Measurements from ENCODE around the gene CDC42EP4.
"Not testable (repeated sequence)": the region's sequence is repeated elsewhere in the genome, so short reads cannot be mapped to it uniquely, and the experiment has no call there.

CDC42EP4 gene

DNA sequence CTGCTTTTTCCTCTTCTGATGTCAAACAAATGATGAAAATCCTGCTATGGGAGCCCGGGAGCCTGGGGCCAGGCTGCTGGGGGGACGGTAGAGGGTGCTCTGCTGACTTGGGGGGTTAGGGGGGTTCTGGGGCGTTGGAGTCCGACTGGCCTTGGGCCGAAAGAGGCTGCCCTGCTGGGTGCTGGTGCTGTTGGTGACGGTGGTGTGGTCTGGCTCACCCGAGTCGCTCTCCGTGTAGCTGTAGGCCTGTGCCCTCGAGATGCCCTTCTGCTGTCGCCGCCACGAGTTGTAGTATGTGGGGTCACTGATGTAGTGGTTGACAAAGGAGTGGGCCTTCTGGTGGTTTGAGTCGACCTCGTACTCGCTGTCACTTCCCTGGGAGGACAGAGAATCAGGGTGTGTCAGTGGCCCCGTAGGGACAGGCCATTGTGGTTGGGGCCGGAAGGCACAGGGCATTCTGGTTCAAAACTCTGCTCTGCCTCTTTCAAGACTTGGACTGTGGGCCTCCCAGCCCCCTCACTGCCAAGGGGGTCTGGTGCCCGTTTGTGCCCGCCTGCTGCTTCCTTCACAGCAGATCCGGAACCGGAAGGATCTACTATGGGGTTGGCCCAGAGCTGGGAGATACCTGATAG is 26.9 kb upstream of the CDC42EP4 start:
- Mint-ChIP-seq H3K27ac (peak overlapping the region in 1 of 2 donors; percentile 24), H3K4me1 (ENCODE audit: low read depth in 2 of 2) (no peaks in the 10 kb centered on the region), H3K4me3 (no peak overlapping the region), H3K9me3 (no peaks in the 10 kb centered on the region), H3K36me3 (ENCODE audit: insufficient read depth) (peaks cover 2% of the 10 kb centered on the region), H3K27me3 (peaks cover 17 to 50% of the 10 kb centered on the region in 2 donors)
- DNase-seq (no peak), ATAC-seq (replicated peaks) (no peak)

- Mint-ChIP-seq H3K36me3 (ENCODE audit: insufficient read depth) (peaks cover 2% of the 10 kb centered on the region), H3K27ac (peak overlapping the region in 1 of 2 donors; percentile 24), H3K4me1 (ENCODE audit: low read depth in 2 of 2) (no peaks in the 10 kb centered on the region), H3K9me3 (no peaks in the 10 kb centered on the region), H3K27me3 (peaks cover 17 to 44% of the 10 kb centered on the region in 2 donors), H3K4me3 (no peak overlapping the region)
- no peak for ATAC-seq (replicated peaks)
- no peak for DNase-seq
These were observed 26.3 kb upstream of the CDC42EP4 start for GRCh38 chr17:73338050-73338521.

DNA sequence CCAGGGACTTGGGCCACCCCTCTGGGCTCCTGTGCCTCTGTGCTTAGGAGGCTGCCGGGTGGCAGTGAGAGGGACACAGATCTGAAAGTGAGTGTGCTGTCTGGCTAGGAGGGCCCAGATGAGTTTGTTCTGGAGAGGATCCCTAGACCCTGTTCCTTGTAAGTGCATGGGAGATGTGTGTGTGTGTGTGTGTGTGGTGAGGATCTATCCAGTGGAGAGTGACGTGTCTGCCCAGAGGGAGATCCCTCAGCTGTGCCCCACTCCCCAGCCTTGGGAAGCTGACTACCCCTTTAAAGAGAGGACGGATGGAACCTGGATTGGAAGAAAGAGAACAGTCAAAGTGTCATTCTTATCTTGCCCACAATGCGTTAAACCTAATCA is 25.5 kb upstream of the CDC42EP4 start:
- H3K4me1 Mint-ChIP-seq (ENCODE audit: low read depth in 2 of 2), result no peaks in the 10 kb centered on the region
- H3K36me3 Mint-ChIP-seq (ENCODE audit: insufficient read depth), result peaks cover 2% of the 10 kb centered on the region
- H3K4me3 Mint-ChIP-seq, result no peak overlapping the region
- DNase-seq (no peak), ATAC-seq (replicated peaks) (no peak)
- H3K27ac Mint-ChIP-seq, result no peak overlapping the region
- H3K9me3 Mint-ChIP-seq, result no peaks in the 10 kb centered on the region
- peaks cover 14 to 40% of the 10 kb centered on the region in 2 donors for H3K27me3 Mint-ChIP-seq

GRCh38 chr17:73336408-73337329 is 24.9 kb upstream of the CDC42EP4 start:
- Mint-ChIP-seq H3K27me3 (peaks cover 11 to 35% of the 10 kb centered on the region in 2 donors), H3K36me3 (ENCODE audit: insufficient read depth) (peaks cover 2% of the 10 kb centered on the region), H3K27ac (no peak overlapping the region), H3K4me1 (ENCODE audit: low read depth in 2 of 2) (no peaks in the 10 kb centered on the region), H3K4me3 (no peak overlapping the region), H3K9me3 (no peaks in the 10 kb centered on the region)
- ATAC-seq (replicated peaks) (no peak), DNase-seq (no peak)

- peaks cover 11 to 41% of the 10 kb centered on the region in 2 donors for H3K27me3 Mint-ChIP-seq
- no peaks in the 10 kb centered on the region for H3K9me3 Mint-ChIP-seq
- no peak overlapping the region for H3K4me3 Mint-ChIP-seq
- no peaks in the 10 kb centered on the region for H3K4me1 Mint-ChIP-seq (ENCODE audit: low read depth in 2 of 2)
- DNase-seq (no peak), ATAC-seq (replicated peaks) (no peak)
- H3K27ac Mint-ChIP-seq, result no peak overlapping the region
- peaks cover 2% of the 10 kb centered on the region for H3K36me3 Mint-ChIP-seq (ENCODE audit: insufficient read depth)
These were observed 24.0 kb upstream of the CDC42EP4 start for GRCh38 chr17:73335591-73336407.

GRCh38 chr17:73334771-73335513 is 23.1 kb upstream of the CDC42EP4 start:
- H3K27ac Mint-ChIP-seq, result no peak overlapping the region
- no peak for DNase-seq
- no peak for ATAC-seq (replicated peaks)
- no peaks in the 10 kb centered on the region for H3K4me1 Mint-ChIP-seq (ENCODE audit: low read depth in 2 of 2)
- H3K27me3 Mint-ChIP-seq, result peaks cover 11 to 48% of the 10 kb centered on the region in 2 donors
- H3K9me3 Mint-ChIP-seq, result no peaks in the 10 kb centered on the region
- peaks cover 2% of the 10 kb centered on the region for H3K36me3 Mint-ChIP-seq (ENCODE audit: insufficient read depth)
- no peak overlapping the region for H3K4me3 Mint-ChIP-seq

DNA sequence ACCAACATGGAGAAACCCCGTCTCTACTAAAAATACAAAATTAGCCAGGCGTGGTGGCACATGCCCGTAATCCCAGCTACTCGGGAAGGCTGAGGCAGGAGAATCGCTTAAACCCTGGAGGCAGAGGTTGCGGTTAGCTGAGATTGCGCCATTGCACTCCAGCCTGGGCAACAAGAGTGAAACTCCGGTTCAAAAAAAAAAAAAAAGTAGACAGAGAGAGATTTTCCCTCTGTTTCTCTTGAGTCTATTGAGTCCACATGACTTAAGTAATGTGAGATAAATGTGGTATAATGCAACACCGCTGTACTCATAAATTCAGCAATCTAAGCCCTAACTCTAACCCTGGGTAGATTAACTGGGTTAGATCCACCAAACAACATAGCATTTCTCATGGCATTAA is 21.6 kb upstream of the CDC42EP4 start:
- H3K27me3 Mint-ChIP-seq, result peaks cover 16 to 44% of the 10 kb centered on the region in 2 donors
- H3K4me1 Mint-ChIP-seq (ENCODE audit: low read depth in 2 of 2); H3K36me3 Mint-ChIP-seq (ENCODE audit: insufficient read depth); H3K27ac Mint-ChIP-seq; ATAC-seq (replicated peaks); DNase-seq; H3K4me3 Mint-ChIP-seq; H3K9me3 Mint-ChIP-seq: not testable (repeated sequence)

DNA sequence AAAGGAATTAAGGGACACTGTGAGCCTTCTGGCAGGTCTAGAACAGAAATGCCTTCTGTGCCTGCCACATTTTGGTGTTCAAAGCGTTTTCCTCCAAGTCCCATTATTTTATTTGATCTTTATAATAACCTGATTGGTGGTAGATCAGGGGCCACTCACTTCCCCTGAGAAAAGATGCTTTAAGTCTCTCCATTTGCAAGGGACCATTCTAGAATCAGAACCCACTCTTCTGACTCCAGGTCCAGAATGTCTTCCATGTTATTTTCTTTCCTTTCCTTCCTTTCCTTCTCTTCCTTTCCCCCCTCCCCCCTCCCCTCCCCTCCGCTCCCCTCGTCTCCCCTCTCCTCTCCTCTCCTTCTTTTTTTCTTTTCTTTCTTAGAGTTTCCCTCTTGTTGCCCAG is 19.3 kb upstream of the CDC42EP4 start:
- no peaks in the 10 kb centered on the region for H3K9me3 Mint-ChIP-seq

GRCh38 chr17:73327676-73328075 is 15.9 kb upstream of the CDC42EP4 start:
- peaks cover 32 to 56% of the 10 kb centered on the region in 2 donors for H3K27me3 Mint-ChIP-seq
- no peak for ATAC-seq (replicated peaks)
- no peaks in the 10 kb centered on the region for H3K36me3 Mint-ChIP-seq (ENCODE audit: insufficient read depth)
- H3K4me1 Mint-ChIP-seq (ENCODE audit: low read depth in 2 of 2), result no peaks in the 10 kb centered on the region
- no peak overlapping the region for H3K27ac Mint-ChIP-seq
- H3K4me3 Mint-ChIP-seq, result no peak overlapping the region
- H3K9me3 Mint-ChIP-seq, result no peaks in the 10 kb centered on the region
- DNase-seq, result no peak

More for the DNA sequence above, 19.3 kb upstream of the CDC42EP4 start:
- ATAC-seq (replicated peaks) (no peak), DNase-seq (no peak)
- Mint-ChIP-seq H3K36me3 (ENCODE audit: insufficient read depth) (peaks cover 2% of the 10 kb centered on the region), H3K4me1 (ENCODE audit: low read depth in 2 of 2) (no peaks in the 10 kb centered on the region), H3K27me3 (peaks cover 9 to 36% of the 10 kb centered on the region in 2 donors), H3K27ac (no peak overlapping the region), H3K4me3 (no peak overlapping the region)

DNA sequence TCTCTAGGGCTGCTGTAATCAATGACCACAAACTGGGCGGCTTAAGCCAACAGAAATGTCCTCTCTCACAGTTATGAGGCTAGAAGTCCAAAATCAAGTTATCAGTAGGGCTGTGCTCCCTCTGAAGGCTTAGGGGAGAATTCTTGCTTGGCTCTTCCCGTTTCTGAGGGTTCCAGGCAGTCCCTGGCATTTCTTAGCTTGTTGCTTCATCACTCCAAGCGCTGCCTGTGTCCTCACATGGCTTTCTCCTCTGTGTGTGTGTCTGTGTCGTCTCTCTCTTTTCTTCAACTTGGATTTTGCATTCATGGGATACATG is 13.7 kb upstream of the CDC42EP4 start:
- Mint-ChIP-seq H3K4me3 (no peak overlapping the region), H3K4me1 (ENCODE audit: low read depth in 2 of 2) (no peaks in the 10 kb centered on the region), H3K9me3 (no peaks in the 10 kb centered on the region), H3K27me3 (peaks cover 32 to 44% of the 10 kb centered on the region in 2 donors), H3K36me3 (ENCODE audit: insufficient read depth) (no peaks in the 10 kb centered on the region), H3K27ac (no peak overlapping the region)
- no peak for DNase-seq
- no peak for ATAC-seq (replicated peaks)

GRCh38 chr17:73324711-73325526 is 13.1 kb upstream of the CDC42EP4 start:
- ATAC-seq (replicated peaks) (no peak), DNase-seq (no peak)
- no peak overlapping the region for H3K4me3 Mint-ChIP-seq
- no peaks in the 10 kb centered on the region for H3K36me3 Mint-ChIP-seq (ENCODE audit: insufficient read depth)
- H3K27ac Mint-ChIP-seq, result no peak overlapping the region
- H3K9me3 Mint-ChIP-seq, result no peaks in the 10 kb centered on the region
- H3K4me1 Mint-ChIP-seq (ENCODE audit: low read depth in 2 of 2), result no peaks in the 10 kb centered on the region
- H3K27me3 Mint-ChIP-seq, result peaks cover 32 to 38% of the 10 kb centered on the region in 2 donors

DNA sequence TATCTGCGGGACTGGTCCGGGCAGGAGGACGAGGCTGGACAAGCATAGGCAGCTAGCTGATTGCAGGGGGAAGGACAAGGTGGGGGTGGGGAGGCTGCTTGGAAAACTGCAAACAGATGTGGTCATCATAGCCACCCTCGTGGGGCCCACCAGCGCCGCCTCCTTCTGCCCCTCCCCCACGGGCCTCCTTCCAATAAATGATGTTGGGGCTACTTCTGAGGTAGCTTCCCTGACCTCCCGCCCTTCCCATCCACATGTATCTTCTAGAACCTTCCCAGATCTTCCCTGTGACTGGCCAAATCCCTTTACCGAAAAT is 12.3 kb upstream of the CDC42EP4 start:
- H3K4me3 Mint-ChIP-seq, result no peak overlapping the region
- no peak overlapping the region for H3K27ac Mint-ChIP-seq

More for the DNA sequence above, 12.3 kb upstream of the CDC42EP4 start:
- Mint-ChIP-seq H3K4me1 (ENCODE audit: low read depth in 2 of 2) (no peaks in the 10 kb centered on the region), H3K36me3 (ENCODE audit: insufficient read depth) (no peaks in the 10 kb centered on the region), H3K27me3 (peaks cover 26 to 33% of the 10 kb centered on the region in 2 donors), H3K9me3 (no peaks in the 10 kb centered on the region)
- no peak for ATAC-seq (replicated peaks)
- no peak for DNase-seq

Measured in effector memory CD8-positive, alpha-beta T cell (primary cell).